ENCODE results near the gene TXNDC15.

Gene TXNDC15

GRCh38 chr5:134857401-134857800, 16.8 kb upstream of the TXNDC15 start:
- in situ Hi-C loops (cut with HindIII; ENCODE audit: low sequenced_read_pairs), result no loop called here
- H3K4me3 ChIP-seq (ENCODE audit: low read depth, low read length), result no peak overlapping the region
- TF ChIP-seq CTCF (IDR thresholded peaks at IDR 0.05; ENCODE audit: low read depth, low read length, missing control alignments), result no peak
- DNase-seq (ENCODE audit: low read depth), result no peak

DNA sequence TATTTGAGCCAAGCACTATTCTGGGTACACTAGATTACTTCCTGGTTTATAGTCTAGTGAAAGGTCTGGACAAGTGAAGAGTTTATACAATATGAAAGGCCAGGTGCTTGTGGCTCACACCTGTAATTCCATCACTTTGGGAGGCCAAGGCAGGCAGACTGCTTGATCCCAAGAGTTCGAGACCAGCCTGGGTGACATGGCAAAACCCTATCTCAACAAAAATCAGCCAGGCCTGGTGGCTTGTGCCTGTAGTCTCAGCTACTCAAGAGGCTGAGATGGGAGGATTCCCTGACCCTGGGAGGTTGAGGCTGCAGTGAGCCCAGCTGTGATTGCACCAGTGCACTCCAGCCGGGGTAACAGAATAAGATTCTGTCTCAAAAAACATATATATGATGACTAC, 9.5 kb upstream of the TXNDC15 start:
- in situ Hi-C loops (cut with HindIII; ENCODE audit: low sequenced_read_pairs), result no loop called here
- TF ChIP-seq CTCF (IDR thresholded peaks at IDR 0.05; ENCODE audit: low read depth, low read length, missing control alignments), result no peak
- no peak for DNase-seq (ENCODE audit: low read depth)
- H3K4me3 ChIP-seq (ENCODE audit: low read depth, low read length), result no peak overlapping the region

GRCh38 chr5:134873494-134873893, 677 bp upstream of the TXNDC15 start:
- in situ Hi-C loops (cut with HindIII; ENCODE audit: low sequenced_read_pairs), result no loop called here
- no peak for DNase-seq (ENCODE audit: low read depth)
- no peak overlapping the region for H3K4me3 ChIP-seq (ENCODE audit: low read depth, low read length)

GRCh38 chr5:134874831-134875655, 872 bp downstream of the TXNDC15 start:
- in situ Hi-C loops (cut with HindIII; ENCODE audit: low sequenced_read_pairs), result no loop called here
- H3K4me3 ChIP-seq (ENCODE audit: low read depth, low read length), result peak overlapping the region; percentile 83
- no peak for TF ChIP-seq CTCF (IDR thresholded peaks at IDR 0.05; ENCODE audit: low read depth, low read length, missing control alignments)
- no peak for DNase-seq (ENCODE audit: low read depth)

More at GRCh38 chr5:134873494-134873893, 677 bp upstream of the TXNDC15 start:
- TF ChIP-seq CTCF (IDR thresholded peaks at IDR 0.05; ENCODE audit: low read depth, low read length, missing control alignments), result no peak

DNA sequence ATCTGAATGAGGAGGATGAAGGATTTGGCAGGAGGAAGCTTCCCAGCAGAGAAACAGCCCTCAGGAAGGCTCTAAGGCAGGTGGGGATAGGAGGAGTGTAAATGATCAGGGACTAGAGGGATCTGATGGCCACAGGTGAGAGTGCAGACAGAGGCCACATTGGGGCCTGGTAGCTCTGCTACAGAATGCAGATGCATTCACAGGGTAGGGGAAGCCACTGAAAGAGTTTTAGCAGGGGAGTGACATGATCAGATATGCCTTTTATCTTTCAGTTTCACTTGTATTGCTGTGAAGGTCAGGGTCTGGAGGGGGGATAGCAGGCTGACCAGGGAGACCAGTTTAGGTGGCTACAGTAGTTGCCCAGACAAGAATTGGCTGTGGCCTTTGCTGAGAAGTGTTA, 3.0 kb downstream of the TXNDC15 start:
- no peak for DNase-seq (ENCODE audit: low read depth)
- in situ Hi-C loops (cut with HindIII; ENCODE audit: low sequenced_read_pairs), result no loop called here
- H3K4me3 ChIP-seq (ENCODE audit: low read depth, low read length), result no peak overlapping the region
- no peak for TF ChIP-seq CTCF (IDR thresholded peaks at IDR 0.05; ENCODE audit: low read depth, low read length, missing control alignments)

- no peak for DNase-seq (ENCODE audit: low read depth)
- TF ChIP-seq CTCF (IDR thresholded peaks at IDR 0.05; ENCODE audit: low read depth, low read length, missing control alignments), result no peak
- no peak overlapping the region for H3K4me3 ChIP-seq (ENCODE audit: low read depth, low read length)
- in situ Hi-C loops (cut with HindIII; ENCODE audit: low sequenced_read_pairs), result no loop called here
Observed at GRCh38 chr5:134878403-134878802, 4.2 kb downstream of the TXNDC15 start.

Data from astrocyte of the cerebellum (primary cell).